ENCODE data around the gene CCDC60.

The CCDC60 gene, protein sequence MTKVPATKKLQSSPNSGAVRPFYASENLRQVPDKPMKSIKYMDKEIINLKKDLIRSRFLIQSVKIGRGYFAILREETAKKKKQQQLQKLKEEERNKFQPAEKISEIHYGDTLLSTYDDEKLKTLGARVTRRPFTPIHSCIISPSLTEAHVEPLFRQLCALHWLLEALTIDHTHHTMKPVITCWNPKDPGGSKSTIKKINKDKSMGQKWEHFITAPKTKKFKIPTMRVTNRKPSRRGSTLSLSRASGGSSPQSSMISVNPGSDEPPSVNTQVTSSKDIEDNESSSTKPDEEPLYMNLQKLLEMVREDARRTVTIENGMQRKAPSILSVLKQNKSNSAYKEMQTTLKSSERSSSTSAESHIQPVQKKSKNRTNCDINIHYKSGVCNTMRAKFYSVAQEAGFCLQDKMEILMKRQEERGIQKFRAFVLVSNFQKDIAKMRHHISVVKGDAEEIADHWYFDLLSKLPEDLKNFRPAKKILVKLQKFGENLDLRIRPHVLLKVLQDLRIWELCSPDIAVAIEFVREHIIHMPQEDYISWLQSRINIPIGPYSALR

DNA sequence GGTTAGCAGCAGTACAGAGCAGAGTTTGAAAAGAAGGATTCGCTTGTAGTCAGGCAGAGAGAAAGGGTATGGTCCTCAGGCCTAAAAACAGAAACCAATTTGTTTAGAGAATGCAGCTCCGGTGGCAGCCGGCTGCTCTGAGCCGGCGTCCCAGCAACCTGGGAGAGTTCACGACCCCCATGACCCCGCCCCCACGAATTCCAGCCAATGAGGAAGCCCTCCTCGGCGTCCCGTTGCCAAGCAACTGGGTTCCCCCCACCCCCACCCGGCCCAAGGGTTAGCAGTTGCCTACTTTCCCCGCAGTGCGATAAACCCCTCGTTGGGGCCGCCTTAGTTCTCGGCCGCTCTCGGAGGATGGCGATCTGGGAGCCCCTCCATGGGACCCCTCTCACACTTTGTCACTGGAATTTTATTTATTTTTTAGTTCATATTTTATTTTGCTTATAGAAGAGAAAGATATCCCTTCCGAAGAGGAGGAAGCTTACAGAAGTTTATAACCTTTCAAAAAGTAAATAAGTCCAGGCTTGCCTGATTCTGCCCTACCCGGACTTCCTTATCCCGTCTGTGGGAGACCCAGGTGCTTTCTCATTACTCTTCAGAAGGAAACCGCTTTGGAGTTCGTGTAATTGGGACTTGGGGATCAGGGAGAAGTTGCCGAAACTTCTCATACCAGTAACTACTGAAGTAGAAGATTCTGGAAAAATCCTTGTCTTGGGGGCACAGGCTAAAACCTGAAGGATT, at the start of gene CCDC60:
CCDC60 (plus strand) TSS at position 300 of the 741 bp plus-strand sequence. CDS start 448 bp downstream, outside the sequence.
- no peak for DNase-seq

DNA sequence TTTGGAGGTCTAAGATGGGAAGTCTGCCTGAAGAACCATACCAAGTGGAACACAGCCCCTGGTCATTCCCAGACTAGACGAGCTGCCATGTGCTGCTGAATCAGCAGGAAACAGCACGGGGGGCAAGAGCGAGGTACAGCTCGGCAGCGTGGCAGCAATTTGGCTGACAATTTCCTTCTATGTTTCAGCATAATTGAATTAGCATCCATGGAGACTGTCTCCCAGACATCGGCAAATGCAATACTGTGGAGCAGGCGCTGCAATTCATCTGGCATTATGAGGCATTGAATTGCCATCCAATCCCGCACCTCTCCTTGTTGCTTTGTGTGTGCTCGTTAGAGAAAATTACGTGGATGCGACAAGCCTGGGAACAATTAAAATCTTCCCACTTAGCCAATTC, 46.0 kb upstream of the CCDC60 start:
- DNase-seq, result no peak

DNA sequence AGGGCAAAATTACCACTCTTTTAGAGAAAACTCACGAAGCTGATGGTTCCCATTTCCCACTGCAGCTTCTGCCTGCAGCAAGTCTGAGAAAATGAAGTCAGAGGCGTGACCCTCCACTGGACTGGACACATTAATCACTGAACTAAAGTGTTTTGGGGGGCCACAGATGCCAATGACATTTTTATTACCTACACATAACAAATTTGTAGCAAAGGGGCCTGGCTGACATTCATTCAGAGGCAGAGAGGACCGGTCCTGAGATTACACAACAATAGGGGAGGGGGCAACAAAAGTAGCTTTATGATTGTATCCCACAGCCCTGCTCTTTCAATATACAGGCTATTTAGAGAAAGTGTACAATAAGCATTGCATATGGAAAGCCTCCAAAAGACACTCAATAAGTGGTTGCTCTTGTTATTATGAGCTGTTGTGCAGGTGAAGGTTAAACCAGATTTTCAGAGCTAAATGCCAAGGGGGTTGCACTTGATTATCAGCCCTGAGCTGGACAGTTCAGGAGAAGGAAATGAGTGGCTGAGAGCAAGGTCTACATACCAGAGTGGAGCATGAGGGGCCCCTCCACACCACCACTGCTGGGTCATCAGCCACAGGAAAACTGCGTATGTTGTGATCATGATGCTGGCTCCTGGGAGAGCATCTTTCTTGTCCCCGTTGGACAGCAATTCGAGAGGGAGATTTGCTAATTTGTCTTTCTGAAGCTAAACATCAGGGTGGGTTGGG, 41.5 kb upstream of the CCDC60 start:
- no peak for DNase-seq

DNA sequence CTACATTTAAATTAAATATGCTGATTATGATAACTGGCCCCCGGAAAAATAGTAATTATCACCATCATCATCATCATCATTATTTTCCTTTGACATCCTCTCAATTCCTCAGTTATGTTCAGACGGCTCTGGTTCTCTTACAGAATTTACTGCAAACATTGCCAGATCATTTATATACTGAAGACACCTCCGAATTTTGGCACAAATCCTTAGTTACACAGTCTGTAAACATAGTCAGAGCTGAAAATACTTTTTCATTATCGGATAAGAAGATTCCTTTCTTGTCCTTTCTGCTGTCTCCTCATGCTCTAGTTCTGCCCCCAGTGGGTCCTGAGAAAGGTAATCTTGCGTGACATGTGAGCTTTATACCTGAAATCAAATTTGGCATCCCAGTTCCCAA, 40.3 kb upstream of the CCDC60 start:
- no peak for DNase-seq

DNA sequence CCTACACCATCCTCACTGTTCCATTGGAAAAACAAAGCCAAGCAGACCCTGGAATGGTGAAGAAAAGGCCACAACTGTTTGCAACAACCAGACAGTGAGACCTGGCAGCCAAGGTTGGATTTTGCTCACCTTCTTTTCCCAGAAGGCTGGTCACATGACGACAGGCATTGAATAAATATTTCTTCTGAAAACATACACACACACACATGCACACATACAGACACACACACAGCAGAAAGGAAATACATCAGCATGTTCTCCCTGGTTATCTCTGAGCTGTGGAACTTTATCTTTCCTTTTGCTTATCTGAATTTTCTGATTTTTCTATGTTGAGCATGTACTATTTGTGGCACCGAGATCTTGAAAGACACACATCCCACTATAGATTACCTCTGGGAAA, 38.0 kb upstream of the CCDC60 start:
- DNase-seq, result no peak

DNA sequence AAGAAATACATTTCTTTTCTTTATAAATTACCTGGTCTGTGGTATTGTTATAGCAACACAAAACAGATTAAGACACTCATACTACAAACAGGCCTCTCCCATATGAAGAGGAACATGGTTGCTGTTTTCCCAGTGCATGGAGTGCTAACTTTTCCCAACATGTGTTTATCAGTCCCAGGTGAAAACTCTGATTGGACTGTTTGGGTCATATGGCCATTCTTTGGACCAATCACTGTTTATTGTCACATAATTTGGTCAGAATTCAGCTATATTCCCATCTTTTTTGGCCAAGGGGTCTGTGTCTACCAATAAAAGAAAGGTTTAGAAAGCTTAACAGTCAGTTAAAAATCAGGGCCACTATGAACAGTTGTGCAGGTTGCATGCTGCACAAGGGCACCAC, 35.4 kb upstream of the CCDC60 start:
- no peak for DNase-seq

DNA sequence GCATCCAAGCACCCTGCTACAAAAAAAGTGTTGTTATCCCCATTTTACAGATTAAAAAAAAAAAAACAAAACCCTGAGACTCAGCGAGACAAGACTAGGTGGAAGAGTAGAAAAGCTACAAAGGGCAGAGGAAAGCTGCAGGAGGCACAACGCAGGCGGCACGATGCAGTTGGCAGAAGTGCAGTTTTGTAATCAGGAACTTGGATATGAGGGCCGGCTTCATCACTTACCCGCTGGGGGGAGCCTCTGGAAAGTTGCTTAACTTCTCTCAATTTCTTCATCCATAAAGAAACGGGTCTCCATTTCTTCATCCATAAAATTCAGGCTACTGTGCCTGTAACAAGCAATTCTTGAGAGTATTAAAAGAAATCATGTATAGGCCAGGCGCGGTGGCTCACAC, 33.1 kb upstream of the CCDC60 start:
- no peak for DNase-seq

DNA sequence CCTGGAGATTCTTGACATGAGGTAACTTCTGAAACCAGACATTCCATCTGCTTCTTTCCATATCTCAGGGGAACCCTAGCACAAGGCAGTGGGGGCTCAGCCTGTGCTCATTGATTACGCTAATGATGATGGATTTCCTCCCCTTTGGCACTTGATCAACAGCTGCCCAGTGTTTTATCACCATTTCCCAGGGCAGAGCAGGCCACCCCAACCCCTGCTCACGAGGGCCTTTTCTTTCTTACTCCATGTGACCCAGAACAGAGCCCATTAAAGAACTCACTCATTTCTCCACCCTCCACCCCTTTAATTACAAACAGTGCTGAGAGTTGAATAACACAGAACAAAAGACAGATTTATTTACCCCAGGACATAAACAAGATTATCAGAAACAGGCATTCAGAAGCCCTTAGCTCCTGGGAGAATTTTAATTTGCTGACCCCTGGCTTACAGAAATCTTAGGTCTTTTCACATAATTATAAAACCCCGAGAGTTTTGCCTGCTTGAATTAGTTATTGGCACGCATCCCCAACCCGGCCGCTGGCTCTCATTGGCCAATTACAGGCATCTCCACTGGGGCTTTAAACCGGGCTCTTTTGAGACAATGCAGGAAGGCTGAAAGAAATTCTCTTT, 32.0 kb upstream of the CCDC60 start:
- DNase-seq, result no peak

DNA sequence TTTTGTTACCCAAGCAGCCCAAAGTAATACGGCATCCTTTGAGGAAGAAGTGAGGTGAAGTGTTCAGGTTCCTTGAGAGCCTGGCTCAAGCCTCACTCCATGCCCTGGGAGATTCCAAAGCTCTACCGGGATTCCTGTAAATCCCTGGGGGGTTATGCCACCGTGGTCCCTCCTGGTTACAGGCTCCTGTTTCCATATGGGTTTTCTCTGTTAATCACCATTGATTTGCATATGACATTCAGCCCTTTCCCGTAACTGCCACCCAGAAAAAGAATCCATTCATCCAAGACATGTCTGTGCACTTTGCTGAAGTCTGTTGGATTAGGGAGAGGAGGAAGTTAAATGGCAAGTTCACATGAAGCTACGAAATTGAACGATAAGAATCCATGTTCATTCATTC, 27.9 kb upstream of the CCDC60 start:
- no peak for DNase-seq

DNA sequence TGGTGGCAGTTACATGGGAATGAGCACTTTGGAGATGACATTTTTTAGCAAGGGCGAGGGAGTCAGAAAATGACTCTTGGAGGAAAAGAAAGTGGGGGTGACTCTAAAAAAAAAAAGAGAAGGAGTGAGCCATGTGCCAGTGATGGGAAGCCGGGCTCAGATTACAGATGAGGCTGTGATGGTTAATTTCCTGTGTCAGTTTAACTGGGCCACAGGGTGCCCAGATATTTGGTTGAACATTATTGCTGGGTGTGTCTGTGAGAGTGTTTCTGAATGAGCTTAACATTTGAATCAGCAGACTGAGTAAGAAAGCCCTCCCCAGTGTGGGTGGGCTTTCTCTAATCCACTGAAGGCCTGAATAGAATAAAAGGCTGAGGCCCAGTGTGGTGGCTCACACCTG, 26.8 kb upstream of the CCDC60 start:
- no peak for DNase-seq

DNA sequence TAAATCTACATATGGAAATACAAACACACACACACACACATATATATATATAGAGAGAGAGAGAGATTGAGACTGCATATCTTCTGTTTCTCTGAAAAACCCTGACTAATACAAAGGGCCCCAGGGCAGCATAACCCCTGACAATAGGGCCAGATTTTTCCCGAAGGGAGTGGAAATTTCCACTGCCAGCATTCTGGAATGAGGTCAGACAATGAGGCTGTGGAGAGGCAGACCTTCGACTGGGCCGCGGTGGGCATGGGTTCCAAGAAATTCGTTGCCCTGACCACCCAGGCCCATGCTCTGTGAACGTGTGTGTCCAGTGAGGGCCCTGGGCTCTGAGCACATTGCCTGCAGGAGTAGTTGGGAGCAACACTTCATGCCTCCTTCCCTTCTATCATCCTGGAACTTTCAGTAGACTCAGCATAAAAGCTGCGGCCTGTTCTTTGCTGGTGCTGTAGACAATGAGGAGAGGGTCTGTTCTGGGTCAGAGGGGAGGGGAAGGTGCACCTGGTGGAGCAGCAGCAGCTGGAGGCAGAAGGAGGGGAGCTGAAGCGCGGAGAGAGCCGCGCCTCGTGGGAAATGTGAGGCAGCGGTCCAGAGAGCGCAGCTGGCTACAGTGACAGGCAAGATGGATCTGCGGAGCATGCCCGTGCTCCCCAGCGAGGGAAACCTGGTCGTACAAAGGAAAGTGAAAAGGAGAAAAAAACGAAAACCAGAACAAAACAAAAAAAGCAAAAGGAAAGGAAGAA, 25.6 kb upstream of the CCDC60 start:
- no peak for DNase-seq

DNA sequence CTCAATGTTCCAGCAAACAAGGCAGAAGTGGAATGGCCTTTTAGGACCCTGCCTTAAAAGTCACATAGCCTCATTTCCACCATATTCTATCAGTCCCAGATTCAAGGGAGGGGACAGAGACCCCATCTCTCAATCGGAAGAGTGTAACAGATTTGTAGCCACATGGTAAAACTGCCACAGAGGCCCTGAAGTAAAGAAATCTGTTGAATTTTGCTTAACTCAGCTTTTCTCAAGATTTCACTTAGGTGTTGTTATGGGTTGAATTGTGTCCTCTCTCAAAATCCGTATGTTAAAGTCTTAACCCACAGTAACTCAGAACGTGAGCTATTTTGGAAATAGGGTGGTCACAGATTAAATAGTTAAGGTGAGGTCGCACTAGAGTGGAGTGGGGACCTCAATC, 22.7 kb upstream of the CCDC60 start:
- DNase-seq, result no peak

DNA sequence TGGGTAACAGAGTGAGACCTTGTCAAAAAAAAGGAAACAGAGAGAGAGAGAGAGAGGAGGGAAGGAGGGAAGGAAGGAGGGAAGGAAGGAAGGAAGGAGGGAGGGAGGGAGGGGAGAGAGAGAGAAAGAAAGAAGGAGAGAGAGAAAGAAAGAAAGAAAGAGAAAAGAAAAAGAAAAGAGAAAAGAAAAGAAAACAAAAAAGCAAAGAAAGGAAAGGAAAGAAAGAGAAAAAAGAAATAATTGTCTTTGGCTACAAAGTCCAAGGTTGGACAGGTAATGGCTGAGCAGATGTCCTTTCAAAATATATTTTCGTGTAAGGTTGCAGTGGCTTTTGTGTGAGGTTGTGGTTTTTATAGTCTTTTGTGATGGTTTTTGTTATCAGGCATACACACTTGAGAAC, 21.6 kb upstream of the CCDC60 start:
- no peak for DNase-seq

DNA sequence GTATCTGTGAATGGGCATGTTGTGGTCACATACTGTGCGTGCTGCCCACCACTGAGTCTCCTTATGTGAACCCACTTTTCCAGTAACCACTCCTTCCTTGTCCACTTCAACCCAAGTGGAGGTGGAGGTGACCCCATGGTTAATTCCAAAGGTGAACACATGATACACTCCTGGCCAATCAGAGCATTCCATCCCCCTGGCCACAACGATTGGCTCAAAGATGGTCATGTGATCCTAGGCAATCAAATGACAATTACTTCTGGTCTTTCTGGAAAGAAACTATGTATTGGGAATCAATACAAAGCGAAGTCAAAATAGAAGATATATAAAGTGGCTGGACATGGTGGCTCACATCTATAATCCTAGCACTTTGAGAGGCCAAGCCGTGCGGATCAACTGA, 20.2 kb upstream of the CCDC60 start:
- DNase-seq, result no peak

DNA sequence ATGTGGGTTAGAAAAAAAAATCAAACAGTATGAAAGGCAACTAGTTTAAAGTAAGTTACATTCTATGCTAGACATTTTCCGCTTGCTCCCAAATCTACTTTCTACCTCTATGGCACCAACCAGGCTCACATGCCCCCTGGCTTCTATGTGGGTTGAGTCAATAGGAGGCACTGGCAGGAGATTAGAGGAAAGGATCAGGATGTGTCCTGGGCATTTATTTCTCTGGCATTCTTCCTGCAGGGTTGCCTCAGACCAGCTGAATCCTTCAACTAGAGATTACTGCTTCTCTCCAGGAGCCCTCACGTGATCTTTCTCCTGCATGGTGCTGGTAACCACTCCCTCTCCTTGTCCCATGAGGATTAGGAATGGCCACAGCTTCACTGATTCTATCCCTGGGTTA, 14.9 kb upstream of the CCDC60 start:
- DNase-seq, result no peak

DNA sequence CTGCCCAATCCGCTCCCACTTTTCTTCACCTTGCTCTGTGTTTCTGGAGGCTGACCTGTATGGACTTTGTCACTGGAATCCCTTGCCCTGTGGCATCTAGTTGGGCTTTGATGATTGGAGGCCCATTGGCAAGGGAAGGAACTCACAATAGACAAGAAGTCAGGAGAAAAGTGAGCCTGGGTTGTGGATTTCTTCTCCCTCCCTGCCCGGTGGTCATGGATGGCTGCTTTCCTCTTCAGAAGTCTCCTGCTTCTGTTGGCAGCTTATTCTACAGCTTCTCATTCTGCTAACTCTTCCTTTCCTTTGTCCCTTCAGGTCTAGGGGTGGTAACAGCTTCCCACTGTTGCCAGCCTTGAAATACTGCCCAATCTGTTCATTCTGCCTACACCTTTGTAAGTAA, 13.9 kb upstream of the CCDC60 start:
- DNase-seq, result no peak

DNA sequence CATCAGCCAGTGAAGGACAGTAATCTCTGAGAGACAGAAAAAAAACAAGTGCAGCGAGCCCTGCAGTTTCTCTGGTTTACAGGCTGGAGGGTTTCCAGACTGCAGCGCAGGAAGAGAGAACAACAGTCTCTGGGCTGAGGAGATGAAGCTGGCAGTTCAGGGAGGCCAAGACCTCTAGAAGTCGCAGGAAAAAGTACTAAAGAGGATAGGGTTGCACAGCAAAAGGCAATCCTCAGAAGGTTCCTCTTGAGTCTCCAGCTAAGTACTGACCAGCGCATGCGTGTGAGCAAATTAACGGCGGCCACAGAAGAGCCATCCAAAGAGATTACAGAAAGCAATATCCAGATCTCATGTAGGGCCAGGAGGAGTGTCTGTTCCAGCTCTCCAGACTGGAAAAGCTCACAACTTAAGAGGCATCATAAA, 12.2 kb upstream of the CCDC60 start:
- no peak for DNase-seq

DNA sequence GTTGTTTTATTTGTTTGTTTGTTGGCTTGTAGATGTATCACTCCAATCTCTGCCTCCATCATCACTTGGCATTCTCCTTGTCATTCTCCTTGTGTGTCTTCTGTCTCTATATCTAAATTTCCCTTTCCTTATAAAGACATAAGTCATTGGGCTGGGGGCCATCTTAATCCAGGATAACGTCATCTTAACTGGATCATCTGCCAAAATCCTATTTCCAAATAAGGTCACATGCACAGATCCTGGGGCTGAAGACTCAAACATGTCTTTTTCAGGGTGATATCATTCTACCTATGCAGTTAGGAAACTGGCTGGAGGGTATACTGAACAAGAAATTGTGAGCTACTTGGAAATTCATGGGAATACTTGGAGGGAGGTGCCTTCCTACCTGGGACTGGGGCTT, 8.7 kb upstream of the CCDC60 start:
- no peak for DNase-seq

DNA sequence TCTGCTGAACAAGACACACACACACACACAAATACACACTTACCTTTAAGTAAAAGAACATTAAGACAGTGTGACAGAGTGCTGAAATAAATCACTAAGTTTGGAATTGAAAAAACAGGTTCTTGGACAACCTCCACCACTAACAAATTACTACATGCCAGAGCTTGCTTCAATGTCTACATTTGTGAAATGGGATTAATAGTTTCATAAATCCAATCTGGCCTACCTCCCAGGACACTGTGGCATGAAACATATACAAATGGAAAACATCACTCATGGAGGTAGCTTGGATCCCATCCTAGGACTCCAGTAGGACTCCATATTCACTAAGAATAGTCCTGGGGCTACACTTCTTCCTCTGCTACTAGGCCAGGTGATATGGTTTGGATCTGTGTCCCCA, 8.2 kb upstream of the CCDC60 start:
- DNase-seq, result no peak

DNA sequence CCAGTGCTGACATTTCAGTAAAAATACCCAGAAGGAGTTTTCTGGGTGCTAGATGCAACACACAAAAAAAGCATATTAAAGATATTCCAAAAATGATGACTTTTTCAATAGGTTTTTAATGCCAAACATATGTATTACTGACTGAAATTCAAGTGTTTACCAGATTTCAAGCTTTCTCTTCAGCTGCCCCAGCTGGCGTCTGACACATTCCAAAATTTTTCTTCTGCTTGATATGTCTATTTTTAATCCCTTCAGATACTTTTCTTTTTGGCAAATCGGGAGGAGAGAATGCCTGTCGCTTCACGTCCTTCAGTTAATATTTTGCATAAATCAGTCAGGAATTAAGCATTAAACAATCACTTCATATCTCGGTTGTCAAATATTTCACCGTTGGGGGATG, 7.1 kb upstream of the CCDC60 start:
- no peak for DNase-seq

DNA sequence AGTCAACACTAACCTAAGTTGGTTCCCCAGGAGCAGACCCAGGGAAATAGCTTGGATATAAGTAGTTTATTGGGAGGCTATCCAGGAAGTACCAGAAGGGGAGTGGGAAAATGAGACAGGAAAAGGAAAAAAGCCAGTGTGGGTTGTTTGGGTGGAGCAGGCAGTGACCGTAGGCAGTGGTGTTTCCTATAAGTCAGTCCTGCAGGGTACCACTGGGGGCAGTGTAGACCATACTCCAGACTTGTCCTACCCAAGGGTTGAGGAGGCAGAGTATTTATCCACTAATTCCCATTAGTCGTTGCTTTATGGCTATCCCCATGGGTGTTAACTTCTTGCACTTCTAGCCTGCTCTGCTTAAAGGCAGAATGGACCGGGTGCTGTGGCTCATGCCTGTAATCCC, 6.4 kb upstream of the CCDC60 start:
- no peak for DNase-seq
